Liver (tissue), 3 donors: ENCODE data around the gene MUC7.
"Not testable (repeated sequence)": the region's sequence is repeated elsewhere in the genome, so short reads cannot be mapped to it uniquely, and the experiment has no call there.

Source experiments
- GABPA ChIP-seq, 2 donors: IDR thresholded peaks in 1 of 2; conservative IDR thresholded peaks in 1 of 2; 2 replicates each; pipeline ENCODE4 v1.6.1; 2016; ENCODE audit warnings: antibody characterized with exemption in 2 of 2, mild to moderate bottlenecking in 1 of 2, moderate library complexity in 1 of 2
- RAD21 ChIP-seq, 2 donors: IDR thresholded peaks; 2 replicates each; pipeline ENCODE4 v1.6.1; 2016; ENCODE audit warnings: antibody characterized with exemption in 2 of 2, mild to moderate bottlenecking in 2 of 2
- REST ChIP-seq: IDR thresholded peaks from 2 replicates; pipeline ENCODE4 v1.6.1; 2016; ENCODE audit warnings: antibody characterized with exemption, mild to moderate bottlenecking
- SP1 ChIP-seq: IDR thresholded peaks from 2 replicates; pipeline ENCODE4 v1.6.1; 2018; ENCODE audit warnings: antibody characterized with exemption, mild to moderate bottlenecking
- TF ChIP-seq, protein P1 (sequence below): fragments of 150-350 bp; IDR thresholded peaks from 2 replicates; pipeline ENCODE4 v1.5.1; 2017; ENCODE audit warnings: improper control_type of control experiment, low read depth, low read length; ENCODE audit not compliant: missing input control
- TF ChIP-seq, protein P2 (sequence below): IDR thresholded peaks from 2 replicates; pipeline ENCODE4 v1.6.1; 2016; ENCODE audit warnings: antibody characterized with exemption
- TF ChIP-seq, protein P3 (sequence below): IDR thresholded peaks from 2 replicates; pipeline ENCODE4 v1.6.1; 2016; ENCODE audit warnings: antibody characterized with exemption
- donor health status: healthy.
- donor health status: healthy.

GRCh38 chr4:70501838-70502237 lies 29.8 kb downstream of the MUC7 start:
- TF ChIP-seq, protein P1, sequence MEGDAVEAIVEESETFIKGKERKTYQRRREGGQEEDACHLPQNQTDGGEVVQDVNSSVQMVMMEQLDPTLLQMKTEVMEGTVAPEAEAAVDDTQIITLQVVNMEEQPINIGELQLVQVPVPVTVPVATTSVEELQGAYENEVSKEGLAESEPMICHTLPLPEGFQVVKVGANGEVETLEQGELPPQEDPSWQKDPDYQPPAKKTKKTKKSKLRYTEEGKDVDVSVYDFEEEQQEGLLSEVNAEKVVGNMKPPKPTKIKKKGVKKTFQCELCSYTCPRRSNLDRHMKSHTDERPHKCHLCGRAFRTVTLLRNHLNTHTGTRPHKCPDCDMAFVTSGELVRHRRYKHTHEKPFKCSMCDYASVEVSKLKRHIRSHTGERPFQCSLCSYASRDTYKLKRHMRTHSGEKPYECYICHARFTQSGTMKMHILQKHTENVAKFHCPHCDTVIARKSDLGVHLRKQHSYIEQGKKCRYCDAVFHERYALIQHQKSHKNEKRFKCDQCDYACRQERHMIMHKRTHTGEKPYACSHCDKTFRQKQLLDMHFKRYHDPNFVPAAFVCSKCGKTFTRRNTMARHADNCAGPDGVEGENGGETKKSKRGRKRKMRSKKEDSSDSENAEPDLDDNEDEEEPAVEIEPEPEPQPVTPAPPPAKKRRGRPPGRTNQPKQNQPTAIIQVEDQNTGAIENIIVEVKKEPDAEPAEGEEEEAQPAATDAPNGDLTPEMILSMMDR: not testable (repeated sequence)
- TF ChIP-seq, protein P2, sequence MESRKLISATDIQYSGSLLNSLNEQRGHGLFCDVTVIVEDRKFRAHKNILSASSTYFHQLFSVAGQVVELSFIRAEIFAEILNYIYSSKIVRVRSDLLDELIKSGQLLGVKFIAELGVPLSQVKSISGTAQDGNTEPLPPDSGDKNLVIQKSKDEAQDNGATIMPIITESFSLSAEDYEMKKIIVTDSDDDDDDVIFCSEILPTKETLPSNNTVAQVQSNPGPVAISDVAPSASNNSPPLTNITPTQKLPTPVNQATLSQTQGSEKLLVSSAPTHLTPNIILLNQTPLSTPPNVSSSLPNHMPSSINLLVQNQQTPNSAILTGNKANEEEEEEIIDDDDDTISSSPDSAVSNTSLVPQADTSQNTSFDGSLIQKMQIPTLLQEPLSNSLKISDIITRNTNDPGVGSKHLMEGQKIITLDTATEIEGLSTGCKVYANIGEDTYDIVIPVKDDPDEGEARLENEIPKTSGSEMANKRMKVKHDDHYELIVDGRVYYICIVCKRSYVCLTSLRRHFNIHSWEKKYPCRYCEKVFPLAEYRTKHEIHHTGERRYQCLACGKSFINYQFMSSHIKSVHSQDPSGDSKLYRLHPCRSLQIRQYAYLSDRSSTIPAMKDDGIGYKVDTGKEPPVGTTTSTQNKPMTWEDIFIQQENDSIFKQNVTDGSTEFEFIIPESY: not testable (repeated sequence)
- TF ChIP-seq, protein P3, sequence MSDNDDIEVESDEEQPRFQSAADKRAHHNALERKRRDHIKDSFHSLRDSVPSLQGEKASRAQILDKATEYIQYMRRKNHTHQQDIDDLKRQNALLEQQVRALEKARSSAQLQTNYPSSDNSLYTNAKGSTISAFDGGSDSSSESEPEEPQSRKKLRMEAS: not testable (repeated sequence)
- TF ChIP-seq RAD21 (IDR thresholded peaks at IDR 0.05); SP1; GABPA (IDR thresholded peaks at IDR 0.05 in 1 of 2, conservative IDR thresholded peaks at IDR 0.05 in 1 of 2); REST: not testable (repeated sequence)
